Measurements from ENCODE around the gene TEX51. TPM values are rescaled to one million over a fixed set of nuclear protein-coding genes. Genes with fewer than 3 reads are reported as not detected.

The TEX51 gene
- polyA plus RNA-seq (ENCODE audit: low read depth in 6 of 6): not detected

GRCh38 chr2:126898636-126899035 is at the start of gene TEX51:
Gene TEX51, plus strand, starts transcription at chr2:126898890. Its CDS starts 29 bp downstream, at chr2:126898919.
- DNase-seq (no peak), ATAC-seq (ENCODE audit: low read depth in 2 of 2) (no peak)
- no peak within 1 kb of the TSS for H3K4me3 Mint-ChIP-seq
- H3K4me1 Mint-ChIP-seq: peaks cover 0 to 8% (median 5%) of the 10 kb centered on the region in 3 donors
- H3K36me3 Mint-ChIP-seq: peaks cover 5 to 26% of the 10 kb centered on the region in 2 donors
- H3K9me3 Mint-ChIP-seq: peaks cover 1 to 20% (median 8%) of the 10 kb centered on the region in 7 donors
- no peak within 1 kb of the TSS for H3K27ac Mint-ChIP-seq
- peaks cover 10 to 34% (median 32%) of the 10 kb centered on the region in 3 donors for H3K27me3 Mint-ChIP-seq

DNA sequence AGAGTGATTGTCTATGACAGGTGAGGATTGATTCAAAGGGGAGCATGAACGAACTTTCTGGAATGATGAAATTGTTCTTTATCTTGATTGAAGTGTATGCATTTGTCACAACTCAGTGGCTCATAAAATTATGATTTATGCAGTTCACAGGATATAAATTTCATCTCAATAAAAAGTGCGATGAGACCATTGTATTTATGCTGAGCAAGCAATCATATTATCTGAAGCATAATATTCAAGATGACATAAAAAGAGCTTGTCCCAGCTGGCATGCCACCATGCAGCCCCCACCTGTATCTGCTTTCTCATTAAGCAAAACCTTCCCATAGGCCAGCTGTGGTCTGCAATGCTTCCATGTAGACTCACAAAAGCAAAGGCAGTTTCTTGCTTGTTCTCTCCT is 49.6 kb upstream of the TEX51 start:
- no peak overlapping the region for H3K4me3 Mint-ChIP-seq
- peaks cover 10 to 21% (median 14%) of the 10 kb centered on the region in 3 donors for H3K27me3 Mint-ChIP-seq
- H3K4me1 Mint-ChIP-seq: peaks cover 0 to 2% (median 0%) of the 10 kb centered on the region in 3 donors
- no peak for DNase-seq
- H3K36me3 Mint-ChIP-seq: no peaks in the 10 kb centered on the region
- H3K27ac Mint-ChIP-seq: no peak overlapping the region
- no peak for ATAC-seq (ENCODE audit: low read depth in 2 of 2)
- H3K9me3 Mint-ChIP-seq: peaks cover 0 to 10% (median 2%) of the 10 kb centered on the region in 7 donors

GRCh38 chr2:126849486-126849885 is 49.2 kb upstream of the TEX51 start:
- no peak overlapping the region for H3K27ac Mint-ChIP-seq
- H3K4me1 Mint-ChIP-seq: peaks cover 0 to 2% (median 0%) of the 10 kb centered on the region in 3 donors
- no peaks in the 10 kb centered on the region for H3K36me3 Mint-ChIP-seq
- no peak overlapping the region for H3K4me3 Mint-ChIP-seq
- ATAC-seq (ENCODE audit: low read depth in 2 of 2): no peak
- H3K27me3 Mint-ChIP-seq: peaks cover 10 to 25% (median 18%) of the 10 kb centered on the region in 3 donors
- no peak for DNase-seq
- peaks cover 0 to 10% (median 2%) of the 10 kb centered on the region in 7 donors for H3K9me3 Mint-ChIP-seq

- peaks cover 0 to 2% (median 0%) of the 10 kb centered on the region in 3 donors for H3K4me1 Mint-ChIP-seq
- H3K27ac Mint-ChIP-seq: no peak overlapping the region
- H3K4me3 Mint-ChIP-seq: no peak overlapping the region
- no peak for DNase-seq
- H3K36me3 Mint-ChIP-seq: no peaks in the 10 kb centered on the region
- peaks cover 0 to 10% (median 2%) of the 10 kb centered on the region in 7 donors for H3K9me3 Mint-ChIP-seq
- H3K27me3 Mint-ChIP-seq: peaks cover 10 to 31% (median 23%) of the 10 kb centered on the region in 3 donors
- ATAC-seq (ENCODE audit: low read depth in 2 of 2): no peak
Observed at GRCh38 chr2:126849991-126850535, 48.6 kb upstream of the TEX51 start.

GRCh38 chr2:126850940-126851339 is 47.8 kb upstream of the TEX51 start:
- Mint-ChIP-seq H3K27ac (no peak overlapping the region), H3K9me3 (peaks cover 0 to 10% (median 2%) of the 10 kb centered on the region in 7 donors), H3K4me3 (no peak overlapping the region), H3K36me3 (no peaks in the 10 kb centered on the region), H3K4me1 (peaks cover 0 to 2% (median 0%) of the 10 kb centered on the region in 3 donors), H3K27me3 (peaks cover 14 to 33% (median 30%) of the 10 kb centered on the region in 3 donors)
- no peak for DNase-seq
- ATAC-seq (ENCODE audit: low read depth in 2 of 2): no peak

GRCh38 chr2:126851756-126852155 is 46.9 kb upstream of the TEX51 start:
- H3K4me1 Mint-ChIP-seq: peaks cover 0 to 2% (median 0%) of the 10 kb centered on the region in 3 donors
- ATAC-seq (ENCODE audit: low read depth in 2 of 2) (no peak), DNase-seq (no peak)
- H3K9me3 Mint-ChIP-seq: peaks cover 0 to 10% (median 2%) of the 10 kb centered on the region in 7 donors
- H3K27ac Mint-ChIP-seq: no peak overlapping the region
- no peak overlapping the region for H3K4me3 Mint-ChIP-seq
- H3K27me3 Mint-ChIP-seq: peaks cover 15 to 32% (median 29%) of the 10 kb centered on the region in 3 donors
- no peaks in the 10 kb centered on the region for H3K36me3 Mint-ChIP-seq

DNA sequence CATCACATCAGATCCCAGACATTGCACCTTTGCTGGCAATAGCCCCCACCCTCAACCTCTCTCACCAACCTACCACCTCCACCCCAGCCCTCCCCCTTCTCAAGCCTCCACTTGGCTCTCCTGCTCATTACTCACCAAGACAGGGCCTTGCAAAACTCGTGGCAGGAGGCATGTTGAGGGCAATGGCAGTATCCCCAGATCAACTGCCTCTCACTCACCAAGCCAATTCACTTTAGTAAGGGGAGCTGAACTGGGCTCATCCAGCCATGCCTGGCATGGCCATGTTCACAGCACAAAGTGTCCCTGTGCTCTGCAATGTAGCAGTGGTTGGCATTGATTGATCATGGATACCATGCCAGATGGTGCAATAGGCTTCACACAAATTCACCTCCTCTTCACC is 46.3 kb upstream of the TEX51 start:
- Mint-ChIP-seq H3K4me3 (peak overlapping the region in 1 of 8 donors; percentile 55), H3K4me1 (peaks cover 0 to 2% (median 0%) of the 10 kb centered on the region in 3 donors), H3K27ac (no peak overlapping the region), H3K27me3 (peaks cover 15 to 32% (median 25%) of the 10 kb centered on the region in 3 donors), H3K36me3 (no peaks in the 10 kb centered on the region), H3K9me3 (peaks cover 0 to 10% (median 2%) of the 10 kb centered on the region in 7 donors)
- DNase-seq (no peak), ATAC-seq (ENCODE audit: low read depth in 2 of 2) (no peak)

- Mint-ChIP-seq H3K27ac (no peak overlapping the region), H3K36me3 (no peaks in the 10 kb centered on the region), H3K4me1 (peaks cover 0 to 4% (median 0%) of the 10 kb centered on the region in 3 donors), H3K27me3 (peaks cover 20 to 43% (median 41%) of the 10 kb centered on the region in 3 donors), H3K9me3 (peaks cover 0 to 9% (median 0%) of the 10 kb centered on the region in 7 donors), H3K4me3 (no peak overlapping the region)
- no peak for DNase-seq
- no peak for ATAC-seq (ENCODE audit: low read depth in 2 of 2)
Observed at GRCh38 chr2:126855606-126856005, 43.1 kb upstream of the TEX51 start.

DNA sequence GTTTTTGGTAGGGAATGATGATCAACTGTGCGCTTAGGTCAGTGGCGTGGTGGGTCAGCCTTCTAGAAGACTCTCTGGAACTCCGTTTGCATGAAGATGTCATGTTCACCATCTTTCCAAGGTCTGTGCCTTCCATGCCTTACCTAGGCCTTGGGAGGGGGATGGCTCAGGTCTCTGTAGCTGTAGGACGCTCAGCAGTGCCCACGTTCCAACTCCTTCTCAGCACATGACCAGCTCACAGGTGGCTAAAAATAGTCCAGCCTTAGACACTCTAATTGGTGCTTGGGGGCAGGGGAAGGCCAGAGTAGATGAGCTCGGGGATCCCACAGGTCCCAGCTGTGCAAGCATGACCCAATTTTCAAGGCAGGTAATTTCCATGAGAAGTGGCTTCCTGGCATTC is 42.3 kb upstream of the TEX51 start:
- Mint-ChIP-seq H3K27me3 (peaks cover 20 to 43% (median 40%) of the 10 kb centered on the region in 3 donors), H3K36me3 (no peaks in the 10 kb centered on the region), H3K4me1 (peaks cover 0 to 3% (median 0%) of the 10 kb centered on the region in 3 donors), H3K27ac (no peak overlapping the region), H3K9me3 (peaks cover 0 to 6% (median 0%) of the 10 kb centered on the region in 7 donors), H3K4me3 (peak overlapping the region in 1 of 8 donors; percentile 22)
- DNase-seq: no peak
- no peak for ATAC-seq (ENCODE audit: low read depth in 2 of 2)

DNA sequence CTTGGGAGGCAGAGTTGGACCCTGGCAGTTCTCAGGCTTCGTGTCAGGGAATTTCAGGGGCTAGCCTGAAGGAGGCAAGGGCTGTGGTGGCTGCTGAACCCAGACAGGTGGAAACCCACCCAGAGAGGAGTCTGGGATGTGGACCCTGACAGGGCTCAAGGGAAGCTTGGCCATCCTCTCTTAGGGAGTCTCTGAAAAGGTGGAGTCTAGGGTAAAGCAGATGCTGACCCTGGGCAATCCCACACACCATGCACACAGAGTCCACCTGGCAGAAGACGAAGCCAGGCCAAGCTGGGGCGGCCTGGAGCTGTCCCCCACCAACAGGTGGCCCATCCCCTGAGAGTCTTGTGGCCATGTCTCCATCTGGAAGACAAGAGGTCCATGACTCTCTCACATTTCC is 41.2 kb upstream of the TEX51 start:
- Mint-ChIP-seq H3K9me3 (peaks cover 0 to 4% (median 0%) of the 10 kb centered on the region in 7 donors), H3K27me3 (peaks cover 16 to 40% (median 34%) of the 10 kb centered on the region in 3 donors), H3K4me1 (peaks cover 0 to 3% (median 0%) of the 10 kb centered on the region in 3 donors), H3K4me3 (no peak overlapping the region), H3K27ac (no peak overlapping the region), H3K36me3 (no peaks in the 10 kb centered on the region)
- no peak for ATAC-seq (ENCODE audit: low read depth in 2 of 2)
- no peak for DNase-seq

- no peak overlapping the region for H3K4me3 Mint-ChIP-seq
- peaks cover 0 to 4% (median 0%) of the 10 kb centered on the region in 7 donors for H3K9me3 Mint-ChIP-seq
- peaks cover 0 to 7% (median 0%) of the 10 kb centered on the region in 3 donors for H3K4me1 Mint-ChIP-seq
- H3K27me3 Mint-ChIP-seq: peaks cover 16 to 45% (median 34%) of the 10 kb centered on the region in 3 donors
- no peak overlapping the region for H3K27ac Mint-ChIP-seq
- H3K36me3 Mint-ChIP-seq: no peaks in the 10 kb centered on the region
- ATAC-seq (ENCODE audit: low read depth in 2 of 2) (no peak), DNase-seq (no peak)
Observed at GRCh38 chr2:126858013-126858412, 40.7 kb upstream of the TEX51 start.

DNA sequence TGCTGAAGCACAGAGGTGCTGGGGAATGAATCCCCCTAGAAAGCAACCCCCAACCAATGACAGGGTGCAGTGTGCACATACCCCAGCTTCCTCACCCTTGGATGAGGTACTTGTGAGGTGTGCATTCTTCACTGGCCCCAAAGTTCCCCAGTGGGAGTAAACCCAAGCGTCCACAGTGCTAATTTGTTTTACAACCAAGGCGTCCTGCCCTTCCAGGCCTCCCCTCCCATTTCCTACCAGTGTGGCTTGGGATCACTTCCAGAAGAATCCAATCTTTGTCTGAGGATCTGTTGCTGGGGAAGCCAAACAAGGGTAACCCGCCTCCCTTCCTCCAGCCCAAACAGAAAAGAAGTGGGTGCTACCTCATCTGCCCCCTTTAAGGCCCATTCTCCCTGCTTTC is 40.3 kb upstream of the TEX51 start:
- no peak for DNase-seq
- H3K4me3 Mint-ChIP-seq: no peak overlapping the region
- peaks cover 0 to 10% (median 0%) of the 10 kb centered on the region in 3 donors for H3K4me1 Mint-ChIP-seq
- no peak overlapping the region for H3K27ac Mint-ChIP-seq
- H3K9me3 Mint-ChIP-seq: peaks cover 0 to 4% (median 0%) of the 10 kb centered on the region in 7 donors
- no peaks in the 10 kb centered on the region for H3K36me3 Mint-ChIP-seq
- peaks cover 16 to 46% (median 34%) of the 10 kb centered on the region in 3 donors for H3K27me3 Mint-ChIP-seq
- no peak for ATAC-seq (ENCODE audit: low read depth in 2 of 2)

DNA sequence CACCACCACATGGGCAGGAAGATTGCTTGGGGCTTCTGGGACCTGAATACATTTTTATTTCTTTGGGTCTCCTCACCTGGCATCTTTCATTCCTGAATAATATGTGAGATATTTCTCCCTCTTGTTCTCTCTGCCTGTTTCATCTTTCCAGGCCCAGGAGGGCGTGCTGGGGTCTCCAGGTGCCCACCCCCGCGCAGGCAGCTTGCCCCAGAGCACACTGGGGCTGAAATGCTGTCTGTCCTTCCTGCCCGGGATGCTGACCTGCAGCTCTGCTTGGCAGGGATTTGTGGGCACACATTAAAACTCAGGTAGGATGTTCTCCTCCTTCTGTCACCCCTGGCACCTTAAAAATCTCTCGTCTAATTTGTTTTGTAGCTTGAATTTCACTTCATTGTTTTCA is 39.7 kb upstream of the TEX51 start:
- ATAC-seq (ENCODE audit: low read depth in 2 of 2) (no peak), DNase-seq (no peak)
- peaks cover 0 to 11% (median 0%) of the 10 kb centered on the region in 3 donors for H3K4me1 Mint-ChIP-seq
- peaks cover 0 to 3% (median 0%) of the 10 kb centered on the region in 7 donors for H3K9me3 Mint-ChIP-seq
- no peaks in the 10 kb centered on the region for H3K36me3 Mint-ChIP-seq
- H3K4me3 Mint-ChIP-seq: peak overlapping the region in 1 of 8 donors; percentile 47
- no peak overlapping the region for H3K27ac Mint-ChIP-seq
- peaks cover 16 to 44% (median 31%) of the 10 kb centered on the region in 3 donors for H3K27me3 Mint-ChIP-seq

- Mint-ChIP-seq H3K36me3 (no peaks in the 10 kb centered on the region), H3K4me3 (no peak overlapping the region), H3K27me3 (peaks cover 16 to 39% (median 25%) of the 10 kb centered on the region in 3 donors), H3K4me1 (peaks cover 0 to 11% (median 0%) of the 10 kb centered on the region in 3 donors), H3K27ac (no peak overlapping the region), H3K9me3 (no peaks in the 10 kb centered on the region)
- ATAC-seq (ENCODE audit: low read depth in 2 of 2) (no peak), DNase-seq (no peak)
Observed at GRCh38 chr2:126859631-126860030, 39.1 kb upstream of the TEX51 start.

All from naive B cell (primary cell).